ENCODE measurements around the gene MAP3K3. TPM values are rescaled to one million over a fixed set of nuclear protein-coding genes. Genes with fewer than 3 reads are reported as not detected.

MAP3K3 gene
- total and polyA plus RNA-seq, 9 of the 15 experiments (the other 6 are each of a cell fraction or from before 2014, with no cell fraction given): 0.69 to 16.5 (median 12.1) TPM

GRCh38 chr17:63634163-63634562, 11.9 kb downstream of the MAP3K3 start (continued):
- TF ChIP-seq, protein P1, sequence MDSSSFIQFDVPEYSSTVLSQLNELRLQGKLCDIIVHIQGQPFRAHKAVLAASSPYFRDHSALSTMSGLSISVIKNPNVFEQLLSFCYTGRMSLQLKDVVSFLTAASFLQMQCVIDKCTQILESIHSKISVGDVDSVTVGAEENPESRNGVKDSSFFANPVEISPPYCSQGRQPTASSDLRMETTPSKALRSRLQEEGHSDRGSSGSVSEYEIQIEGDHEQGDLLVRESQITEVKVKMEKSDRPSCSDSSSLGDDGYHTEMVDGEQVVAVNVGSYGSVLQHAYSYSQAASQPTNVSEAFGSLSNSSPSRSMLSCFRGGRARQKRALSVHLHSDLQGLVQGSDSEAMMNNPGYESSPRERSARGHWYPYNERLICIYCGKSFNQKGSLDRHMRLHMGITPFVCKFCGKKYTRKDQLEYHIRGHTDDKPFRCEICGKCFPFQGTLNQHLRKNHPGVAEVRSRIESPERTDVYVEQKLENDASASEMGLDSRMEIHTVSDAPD (CRISPR knock-in tag; IDR thresholded peaks at IDR 0.05): no peak
- peak; percentile 37 for TF ChIP-seq DPF2 (IDR thresholded peaks at IDR 0.05)
- TF ChIP-seq FOXP4 (CRISPR knock-in tag; IDR thresholded peaks at IDR 0.05; ENCODE audit: borderline replicate concordance): 0 out of 2 replicates have a peak, but pooled peaks have one; percentile 42
- TF ChIP-seq ATF7 (IDR thresholded peaks at IDR 0.05): peak; percentile 83
- peak; percentile 17 for TF ChIP-seq TBP (optimal IDR thresholded peaks at IDR 0.05; ENCODE audit: low read depth, low read length)
- TF ChIP-seq, protein P2, sequence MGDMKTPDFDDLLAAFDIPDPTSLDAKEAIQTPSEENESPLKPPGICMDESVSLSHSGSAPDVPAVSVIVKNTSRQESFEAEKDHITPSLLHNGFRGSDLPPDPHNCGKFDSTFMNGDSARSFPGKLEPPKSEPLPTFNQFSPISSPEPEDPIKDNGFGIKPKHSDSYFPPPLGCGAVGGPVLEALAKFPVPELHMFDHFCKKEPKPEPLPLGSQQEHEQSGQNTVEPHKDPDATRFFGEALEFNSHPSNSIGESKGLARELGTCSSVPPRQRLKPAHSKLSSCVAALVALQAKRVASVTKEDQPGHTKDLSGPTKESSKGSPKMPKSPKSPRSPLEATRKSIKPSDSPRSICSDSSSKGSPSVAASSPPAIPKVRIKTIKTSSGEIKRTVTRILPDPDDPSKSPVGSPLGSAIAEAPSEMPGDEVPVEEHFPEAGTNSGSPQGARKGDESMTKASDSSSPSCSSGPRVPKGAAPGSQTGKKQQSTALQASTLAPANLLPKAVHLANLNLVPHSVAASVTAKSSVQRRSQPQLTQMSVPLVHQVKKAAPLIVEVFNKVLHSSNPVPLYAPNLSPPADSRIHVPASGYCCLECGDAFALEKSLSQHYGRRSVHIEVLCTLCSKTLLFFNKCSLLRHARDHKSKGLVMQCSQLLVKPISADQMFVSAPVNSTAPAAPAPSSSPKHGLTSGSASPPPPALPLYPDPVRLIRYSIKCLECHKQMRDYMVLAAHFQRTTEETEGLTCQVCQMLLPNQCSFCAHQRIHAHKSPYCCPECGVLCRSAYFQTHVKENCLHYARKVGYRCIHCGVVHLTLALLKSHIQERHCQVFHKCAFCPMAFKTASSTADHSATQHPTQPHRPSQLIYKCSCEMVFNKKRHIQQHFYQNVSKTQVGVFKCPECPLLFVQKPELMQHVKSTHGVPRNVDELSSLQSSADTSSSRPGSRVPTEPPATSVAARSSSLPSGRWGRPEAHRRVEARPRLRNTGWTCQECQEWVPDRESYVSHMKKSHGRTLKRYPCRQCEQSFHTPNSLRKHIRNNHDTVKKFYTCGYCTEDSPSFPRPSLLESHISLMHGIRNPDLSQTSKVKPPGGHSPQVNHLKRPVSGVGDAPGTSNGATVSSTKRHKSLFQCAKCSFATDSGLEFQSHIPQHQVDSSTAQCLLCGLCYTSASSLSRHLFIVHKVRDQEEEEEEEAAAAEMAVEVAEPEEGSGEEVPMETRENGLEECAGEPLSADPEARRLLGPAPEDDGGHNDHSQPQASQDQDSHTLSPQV (IDR thresholded peaks at IDR 0.05): peak; percentile 51; the same call in 1 of the 2 replicates
- TF ChIP-seq SMARCA4 (IDR thresholded peaks at IDR 0.05): 0 out of 2 replicates have a peak, but pooled peaks have one; percentile 6
